DMS153 (cell line): ENCODE measurements around the gene CPN2.

Experiments
- DNase-seq: peaks from one replicate; lab custom pipeline; 2025; lab: John Stamatoyannopoulos, UW

The CPN2 gene

GRCh38 chr3:194313560-194314387 is 37.4 kb downstream of the CPN2 start:
- DNase-seq: no peak

- DNase-seq: peak; percentile 55
These were observed 38.3 kb downstream of the CPN2 start for GRCh38 chr3:194312743-194313281.

- no peak for DNase-seq
These were observed 38.9 kb downstream of the CPN2 start for GRCh38 chr3:194312186-194312742.

- DNase-seq: no peak
These were observed 40.1 kb downstream of the CPN2 start for GRCh38 chr3:194311000-194311399.

GRCh38 chr3:194310060-194310835 is 40.9 kb downstream of the CPN2 start:
- no peak for DNase-seq

GRCh38 chr3:194308601-194309449 is 42.3 kb downstream of the CPN2 start:
- no peak for DNase-seq

GRCh38 chr3:194307849-194308248 is 43.3 kb downstream of the CPN2 start:
- no peak for DNase-seq

- no peak for DNase-seq
These were observed 44.1 kb downstream of the CPN2 start for GRCh38 chr3:194306771-194307640.

GRCh38 chr3:194306109-194306686 is 44.9 kb downstream of the CPN2 start:
- DNase-seq: no peak

GRCh38 chr3:194305356-194306108 is 45.6 kb downstream of the CPN2 start:
- DNase-seq: no peak

GRCh38 chr3:194304186-194304917 is 46.8 kb downstream of the CPN2 start:
- no peak for DNase-seq

GRCh38 chr3:194303749-194304148 is 47.4 kb downstream of the CPN2 start:
- no peak for DNase-seq

- DNase-seq: no peak
These were observed 49.4 kb downstream of the CPN2 start for GRCh38 chr3:194301730-194302129.

- DNase-seq: no peak
These were observed 50.2 kb downstream of the CPN2 start for GRCh38 chr3:194300936-194301335.

- no peak for DNase-seq
These were observed 50.8 kb downstream of the CPN2 start for GRCh38 chr3:194300382-194300758.

- no peak for DNase-seq
These were observed 52.5 kb downstream of the CPN2 start for GRCh38 chr3:194298331-194299227.

GRCh38 chr3:194296454-194297263 is 54.5 kb downstream of the CPN2 start:
- DNase-seq: no peak
